Panc1 (cell line): ENCODE results near the gene STPG3. TPM values are rescaled to one million over a fixed set of nuclear protein-coding genes. Genes with fewer than 3 reads are reported as not detected.

Experiments
- ATAC-seq: fragments of 200-7000 bp; cut with Tn5 transposase; 2 replicates; pipeline ENCODE4 v1.9.1; 2020; ENCODE audit warnings: mild to moderate bottlenecking, moderate library complexity
- BruUV-seq: library from RNA; stranded (reverse); fragments of 400-500 nt; replicated peaks from 2 replicates; lab custom pipeline; 2021; lab: Mats Ljungman, UMichigan
- CTCF ChIA-PET: fragments of 300-600 bp; sonication (Branson Sonifier 250); formaldehyde crosslinking; loops from one replicate; lab custom pipeline; 2022; ENCODE audit warnings: antibody characterized with exemption; lab: Charles Lee
- POLR2A ChIA-PET: fragments of 300-600 bp; sonication (Branson Sonifier 250); formaldehyde crosslinking; loops from one replicate; lab custom pipeline; 2022; ENCODE audit warnings: antibody characterized with exemption; lab: Charles Lee
- DNase-seq: peaks from one replicate; pipeline ENCODE4 v3.0.0-alpha.2; 2010; ENCODE audit warnings: low read depth, low spot score
- H3K27ac ChIP-seq: 2 replicates; pipeline ENCODE4 v1.5.1; 2011; ENCODE audit warnings: mild to moderate bottlenecking, low read length, inconsistent platforms
- H3K27me3 ChIP-seq: fragments of 200-500 bp; sonication (Bioruptor generic); 2 replicates; pipeline ENCODE4 v1.6.0; 2014; ENCODE audit warnings: low read length, inconsistent platforms; ENCODE audit not compliant: control insufficient read depth, insufficient read depth
- H3K36me3 ChIP-seq: fragments of 200-500 bp; sonication (Bioruptor generic); 2 replicates; pipeline ENCODE4 v1.5.1; 2014; ENCODE audit warnings: inconsistent platforms, mild to moderate bottlenecking, low read length, moderate library complexity; ENCODE audit not compliant: control insufficient read depth, insufficient read depth
- H3K4me1 ChIP-seq: 2 replicates; pipeline ENCODE4 v1.5.1; 2011; ENCODE audit warnings: inconsistent platforms, mild to moderate bottlenecking, low read length, moderate library complexity; ENCODE audit not compliant: control insufficient read depth, insufficient read depth
- H3K4me3 ChIP-seq, 2 experiments: 2 replicates each; pipeline ENCODE4 v1.5.1; 2011 to 2012; ENCODE audit warnings: low read depth in 2 of 2, low read length in 2 of 2, mild to moderate bottlenecking in 2 of 2, inconsistent platforms in 1 of 2, moderate library complexity in 1 of 2
- H3K9me3 ChIP-seq: fragments of 200-500 bp; sonication (Bioruptor generic); 2 replicates; pipeline ENCODE4 v1.5.1; 2014; ENCODE audit warnings: low read depth, mild to moderate bottlenecking, inconsistent platforms, low read length, moderate library complexity; ENCODE audit not compliant: control insufficient read depth, insufficient read depth
- POLR2AphosphoS5 ChIP-seq: IDR thresholded peaks from 2 replicates; pipeline ENCODE4 v1.6.1; 2012; ENCODE audit warnings: mild to moderate bottlenecking, low read depth, low read length, moderate library complexity
- SIN3A ChIP-seq: IDR thresholded peaks from 2 replicates; pipeline ENCODE4 v1.6.1; 2012; ENCODE audit warnings: low read depth, mild to moderate bottlenecking, low read length, moderate library complexity, borderline replicate concordance; ENCODE audit not compliant: insufficient read depth
- TCF7L2 ChIP-seq: IDR thresholded peaks from 2 replicates; pipeline ENCODE4 v1.6.1; 2011; ENCODE audit warnings: mild to moderate bottlenecking, low read depth, low read length, inconsistent platforms
- in situ Hi-C: cut with HindIII; loops from 2 replicates; pipeline ENCODE4 v1.10.0; 2016; ENCODE audit warnings: low sequenced_read_pairs, low pct_unique_long_range_greater_than_20kb
- intact Hi-C: fragments of 100-400 bp; cut with micrococcal nuclease; formaldehyde crosslinking; loops from one replicate; pipeline ENCODE4 v1.10.0; 2022; ENCODE audit not compliant: unreplicated experiment
- total RNA-seq: library from RNA; stranded (reverse); gene quantifications from one replicate; pipeline ENCODE4 v1.2.1, GENCODE V29; 2021; ENCODE audit not compliant: unreplicated experiment
- TF ChIP-seq, protein P1 (sequence below), 2 experiments: IDR thresholded peaks; 2 replicates each; pipeline ENCODE4 v1.6.1; 2011 to 2012; ENCODE audit warnings: low read depth in 2 of 2, control low read depth in 1 of 2, low read length in 1 of 2, mild to moderate bottlenecking in 1 of 2, moderate library complexity in 1 of 2; ENCODE audit not compliant: insufficient read depth in 1 of 2
- TF ChIP-seq, protein P2 (sequence below): fragments of 450-650 bp; IDR thresholded peaks from 2 replicates; pipeline ENCODE4 v1.5.1; 2017; ENCODE audit warnings: mild to moderate bottlenecking

The STPG3 gene
- total RNA-seq, 1 experiment from 2014 or later = 0.26 TPM

DNA sequence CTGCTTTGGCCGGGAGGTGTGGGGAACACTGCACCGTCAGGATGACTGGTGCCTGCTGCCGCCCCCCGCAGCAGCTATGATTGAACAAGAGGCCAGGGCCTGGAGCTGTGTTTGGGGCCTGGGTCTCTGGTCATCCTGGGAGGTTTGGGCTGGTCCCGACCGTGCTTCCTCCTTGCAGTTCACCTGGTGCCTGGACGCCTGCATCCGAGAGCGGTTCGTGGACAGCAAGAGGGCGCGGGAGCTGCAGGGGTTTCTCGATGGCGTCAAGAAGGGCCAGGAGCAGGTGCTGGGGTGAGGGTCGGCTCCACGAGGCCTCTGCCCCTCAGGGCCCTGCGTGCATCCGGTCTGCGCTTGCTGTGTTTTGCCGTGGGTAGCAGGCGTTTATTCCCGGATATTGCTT, 13.0 kb downstream of the STPG3 start:
- DNase-seq = no peak
- 0 out of 2 replicates have a peak, but pooled peaks cover 3% of the 10 kb centered on the region for H3K36me3 ChIP-seq
- no peaks in the 10 kb centered on the region for H3K27me3 ChIP-seq
- POLR2A ChIA-PET = no interaction called here
- no peaks in the 10 kb centered on the region for H3K4me1 ChIP-seq
- H3K4me3 ChIP-seq = no peak overlapping the region
- no TSS peak for BruUV-seq
- in situ Hi-C loops (no loop called here), intact Hi-C loops (no loop called here)
- H3K27ac ChIP-seq = no peak overlapping the region
- no peak for ATAC-seq
- TF ChIP-seq SIN3A (no peak), TCF7L2 (no peak), POLR2AphosphoS5 (no peak)
- TF ChIP-seq, protein P1, sequence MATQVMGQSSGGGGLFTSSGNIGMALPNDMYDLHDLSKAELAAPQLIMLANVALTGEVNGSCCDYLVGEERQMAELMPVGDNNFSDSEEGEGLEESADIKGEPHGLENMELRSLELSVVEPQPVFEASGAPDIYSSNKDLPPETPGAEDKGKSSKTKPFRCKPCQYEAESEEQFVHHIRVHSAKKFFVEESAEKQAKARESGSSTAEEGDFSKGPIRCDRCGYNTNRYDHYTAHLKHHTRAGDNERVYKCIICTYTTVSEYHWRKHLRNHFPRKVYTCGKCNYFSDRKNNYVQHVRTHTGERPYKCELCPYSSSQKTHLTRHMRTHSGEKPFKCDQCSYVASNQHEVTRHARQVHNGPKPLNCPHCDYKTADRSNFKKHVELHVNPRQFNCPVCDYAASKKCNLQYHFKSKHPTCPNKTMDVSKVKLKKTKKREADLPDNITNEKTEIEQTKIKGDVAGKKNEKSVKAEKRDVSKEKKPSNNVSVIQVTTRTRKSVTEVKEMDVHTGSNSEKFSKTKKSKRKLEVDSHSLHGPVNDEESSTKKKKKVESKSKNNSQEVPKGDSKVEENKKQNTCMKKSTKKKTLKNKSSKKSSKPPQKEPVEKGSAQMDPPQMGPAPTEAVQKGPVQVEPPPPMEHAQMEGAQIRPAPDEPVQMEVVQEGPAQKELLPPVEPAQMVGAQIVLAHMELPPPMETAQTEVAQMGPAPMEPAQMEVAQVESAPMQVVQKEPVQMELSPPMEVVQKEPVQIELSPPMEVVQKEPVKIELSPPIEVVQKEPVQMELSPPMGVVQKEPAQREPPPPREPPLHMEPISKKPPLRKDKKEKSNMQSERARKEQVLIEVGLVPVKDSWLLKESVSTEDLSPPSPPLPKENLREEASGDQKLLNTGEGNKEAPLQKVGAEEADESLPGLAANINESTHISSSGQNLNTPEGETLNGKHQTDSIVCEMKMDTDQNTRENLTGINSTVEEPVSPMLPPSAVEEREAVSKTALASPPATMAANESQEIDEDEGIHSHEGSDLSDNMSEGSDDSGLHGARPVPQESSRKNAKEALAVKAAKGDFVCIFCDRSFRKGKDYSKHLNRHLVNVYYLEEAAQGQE (IDR thresholded peaks at IDR 0.05; ENCODE audit: insufficient read depth in 1 of 2, low read depth in 2 of 2, low read length in 1 of 2) = no peak
- TF ChIP-seq, protein P2, sequence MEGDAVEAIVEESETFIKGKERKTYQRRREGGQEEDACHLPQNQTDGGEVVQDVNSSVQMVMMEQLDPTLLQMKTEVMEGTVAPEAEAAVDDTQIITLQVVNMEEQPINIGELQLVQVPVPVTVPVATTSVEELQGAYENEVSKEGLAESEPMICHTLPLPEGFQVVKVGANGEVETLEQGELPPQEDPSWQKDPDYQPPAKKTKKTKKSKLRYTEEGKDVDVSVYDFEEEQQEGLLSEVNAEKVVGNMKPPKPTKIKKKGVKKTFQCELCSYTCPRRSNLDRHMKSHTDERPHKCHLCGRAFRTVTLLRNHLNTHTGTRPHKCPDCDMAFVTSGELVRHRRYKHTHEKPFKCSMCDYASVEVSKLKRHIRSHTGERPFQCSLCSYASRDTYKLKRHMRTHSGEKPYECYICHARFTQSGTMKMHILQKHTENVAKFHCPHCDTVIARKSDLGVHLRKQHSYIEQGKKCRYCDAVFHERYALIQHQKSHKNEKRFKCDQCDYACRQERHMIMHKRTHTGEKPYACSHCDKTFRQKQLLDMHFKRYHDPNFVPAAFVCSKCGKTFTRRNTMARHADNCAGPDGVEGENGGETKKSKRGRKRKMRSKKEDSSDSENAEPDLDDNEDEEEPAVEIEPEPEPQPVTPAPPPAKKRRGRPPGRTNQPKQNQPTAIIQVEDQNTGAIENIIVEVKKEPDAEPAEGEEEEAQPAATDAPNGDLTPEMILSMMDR = no peak
- no peaks in the 10 kb centered on the region for H3K9me3 ChIP-seq
- CTCF ChIA-PET = no interaction called here

DNA sequence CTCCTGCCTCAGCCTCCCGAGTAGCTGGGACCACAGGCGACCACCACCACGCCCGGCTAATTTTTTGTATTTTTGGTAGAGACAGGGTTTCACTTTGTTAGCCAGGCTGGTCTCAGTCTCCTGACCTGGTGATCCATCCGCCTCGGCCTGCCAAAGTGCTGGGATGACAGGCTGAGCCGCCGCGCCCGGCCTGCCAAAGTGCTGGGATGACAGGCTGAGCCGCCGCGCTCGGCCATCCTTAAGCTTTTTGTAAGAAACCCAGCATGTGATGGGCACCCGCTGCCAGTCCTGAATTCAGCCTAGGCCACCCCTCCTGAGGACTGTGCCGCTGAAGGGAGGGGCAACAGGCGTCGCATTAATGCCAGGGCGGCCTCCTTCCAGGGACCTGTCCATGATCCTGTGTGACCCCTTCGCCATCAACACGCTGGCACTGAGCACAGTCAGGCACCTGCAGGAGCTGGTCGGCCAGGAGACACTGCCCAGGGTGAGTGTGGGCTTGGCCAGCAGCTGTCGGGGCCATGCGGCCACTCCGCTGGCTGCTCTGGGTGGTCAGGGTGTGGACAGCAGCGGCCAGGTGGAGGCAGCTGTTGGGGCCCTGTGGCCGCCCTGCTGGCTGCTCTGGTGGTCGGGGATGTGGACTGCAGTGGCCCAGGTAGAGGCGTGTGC, 14.5 kb downstream of the STPG3 start:
- Histone ChIP-seq H3K27ac (no peak overlapping the region), H3K27me3 (no peaks in the 10 kb centered on the region), H3K9me3 (no peaks in the 10 kb centered on the region), H3K36me3 (no peaks in the 10 kb centered on the region), H3K4me1 (no peaks in the 10 kb centered on the region), H3K4me3 (no peak overlapping the region)
- intact Hi-C loops (no loop called here), in situ Hi-C loops (no loop called here)
- ATAC-seq (no peak), DNase-seq (no peak)
- ChIA-PET CTCF (interaction anchor here (0.6 kb wide), 1 partner anchor 19 kb away, joined by 3 read pairs; no protein-coding TSS in a partner anchor), POLR2A (no interaction called here)
- TF ChIP-seq TCF7L2 = no peak
- TF ChIP-seq, protein P1 (IDR thresholded peaks at IDR 0.05; ENCODE audit: insufficient read depth in 1 of 2, low read depth in 2 of 2, low read length in 1 of 2) = no peak
- TF ChIP-seq SIN3A = no peak
- TF ChIP-seq POLR2AphosphoS5 = no peak
- TF ChIP-seq, protein P2 = no peak
- no TSS peak for BruUV-seq
